ENCODE results near the gene PDE6B. TPM values are rescaled to one million over a fixed set of nuclear protein-coding genes. Genes with fewer than 3 reads are reported as not detected.

The PDE6B gene
- total RNA-seq (2022) (not detected in 2 replicates), Bru-seq, nascent RNA (not detected), BruChase-seq, experiment 1, labeled RNA remaining after a 6-hour chase (not detected), BruChase-seq, experiment 2, labeled RNA remaining after a 2-hour chase (not detected)
- long read RNA-seq = 0 reads

DNA sequence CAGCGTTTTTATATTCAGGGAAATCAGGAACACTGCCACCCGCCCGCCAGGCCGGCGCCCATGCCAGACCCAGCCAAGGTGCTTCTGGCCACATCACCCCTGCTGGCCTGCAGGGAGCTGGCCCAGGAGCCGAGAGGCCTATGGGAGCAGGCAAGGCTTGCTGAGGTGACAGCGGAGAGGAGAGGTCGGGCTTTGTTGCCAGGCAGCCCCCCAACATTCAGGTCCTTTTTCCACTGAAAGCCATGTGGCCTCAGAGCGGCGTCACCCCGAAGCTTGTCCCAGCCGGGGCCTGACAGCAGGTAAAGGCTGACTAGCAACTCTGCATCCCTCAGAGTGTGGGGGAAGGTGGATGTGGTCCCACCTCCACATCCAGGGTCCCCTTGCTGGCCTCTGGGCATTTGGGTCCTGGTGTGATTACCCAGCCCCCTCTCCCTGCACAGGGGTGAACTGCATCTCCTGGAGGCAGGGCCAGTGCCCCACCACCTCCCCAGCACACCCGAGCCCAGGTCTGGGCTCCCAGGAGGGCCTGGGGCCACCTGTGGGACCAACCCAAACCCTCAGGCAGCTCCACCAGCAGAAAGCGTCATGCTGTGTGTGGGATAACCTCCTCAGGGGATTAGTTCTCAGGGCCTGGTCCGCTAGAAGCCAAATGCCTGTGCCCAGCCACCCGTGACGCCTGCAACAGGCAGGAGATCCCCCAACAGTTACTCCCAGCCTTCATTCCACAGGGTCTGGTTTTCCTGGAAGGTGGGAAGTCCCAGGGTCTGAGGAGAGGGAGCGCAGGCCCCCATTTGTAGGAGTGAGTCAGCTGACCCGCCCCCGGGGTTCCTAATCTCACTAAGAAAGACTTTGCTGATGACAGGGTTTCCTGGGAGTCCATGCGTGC lies at the start of gene PDE6B:
PDE6B (plus strand) TSS at position 869 of the 886 bp plus-strand sequence. CDS start 54 bp downstream, outside the sequence.
- H3K36me3 Mint-ChIP-seq (ENCODE audit: insufficient read depth, unreplicated experiment) = no peaks in the 10 kb centered on the region
- H3K27ac Mint-ChIP-seq (ENCODE audit: low read depth, unreplicated experiment) = no peak within 1 kb of the TSS
- H3K4me1 Mint-ChIP-seq (ENCODE audit: insufficient read depth, unreplicated experiment) = no peaks in the 10 kb centered on the region
- CTCF ChIA-PET = no interaction called here
- no TSS peak for BruUV-seq (replicated peaks)
- POLR2A ChIA-PET = no interaction called here
- TF ChIP-seq, protein P1, sequence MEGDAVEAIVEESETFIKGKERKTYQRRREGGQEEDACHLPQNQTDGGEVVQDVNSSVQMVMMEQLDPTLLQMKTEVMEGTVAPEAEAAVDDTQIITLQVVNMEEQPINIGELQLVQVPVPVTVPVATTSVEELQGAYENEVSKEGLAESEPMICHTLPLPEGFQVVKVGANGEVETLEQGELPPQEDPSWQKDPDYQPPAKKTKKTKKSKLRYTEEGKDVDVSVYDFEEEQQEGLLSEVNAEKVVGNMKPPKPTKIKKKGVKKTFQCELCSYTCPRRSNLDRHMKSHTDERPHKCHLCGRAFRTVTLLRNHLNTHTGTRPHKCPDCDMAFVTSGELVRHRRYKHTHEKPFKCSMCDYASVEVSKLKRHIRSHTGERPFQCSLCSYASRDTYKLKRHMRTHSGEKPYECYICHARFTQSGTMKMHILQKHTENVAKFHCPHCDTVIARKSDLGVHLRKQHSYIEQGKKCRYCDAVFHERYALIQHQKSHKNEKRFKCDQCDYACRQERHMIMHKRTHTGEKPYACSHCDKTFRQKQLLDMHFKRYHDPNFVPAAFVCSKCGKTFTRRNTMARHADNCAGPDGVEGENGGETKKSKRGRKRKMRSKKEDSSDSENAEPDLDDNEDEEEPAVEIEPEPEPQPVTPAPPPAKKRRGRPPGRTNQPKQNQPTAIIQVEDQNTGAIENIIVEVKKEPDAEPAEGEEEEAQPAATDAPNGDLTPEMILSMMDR (IDR thresholded peaks at IDR 0.05; ENCODE audit: unreplicated experiment) = no peak
- peaks cover 32% of the 10 kb centered on the region for H3K27me3 Mint-ChIP-seq (ENCODE audit: insufficient read depth, unreplicated experiment)
- no peak within 1 kb of the TSS for H3K4me3 Mint-ChIP-seq (ENCODE audit: unreplicated experiment)
- intact Hi-C loops (cut with micrococcal nuclease) = no loop called here
- no peaks in the 10 kb centered on the region for H3K9me3 Mint-ChIP-seq (ENCODE audit: unreplicated experiment)
- no peak for DNase-seq (ENCODE audit: unreplicated experiment)

- CTCF ChIA-PET = interaction anchor here (0.7 kb wide), 1 partner anchor 43 kb away, joined by 4 read pairs; no protein-coding TSS in a partner anchor
- TF ChIP-seq, protein P1 (IDR thresholded peaks at IDR 0.05; ENCODE audit: unreplicated experiment) = no peak
- BruUV-seq (replicated peaks) = no TSS peak
- POLR2A ChIA-PET = no interaction called here
- H3K36me3 Mint-ChIP-seq (ENCODE audit: insufficient read depth, unreplicated experiment) = no peaks in the 10 kb centered on the region
- no peak for DNase-seq (ENCODE audit: unreplicated experiment)
- no peak within 1 kb of the TSS for H3K27ac Mint-ChIP-seq (ENCODE audit: low read depth, unreplicated experiment)
- H3K4me1 Mint-ChIP-seq (ENCODE audit: insufficient read depth, unreplicated experiment) = peaks cover 7% of the 10 kb centered on the region
- intact Hi-C loops (cut with micrococcal nuclease) = no loop called here
- peak within 1 kb of the TSS; percentile 73 for H3K4me3 Mint-ChIP-seq (ENCODE audit: unreplicated experiment)
- H3K27me3 Mint-ChIP-seq (ENCODE audit: insufficient read depth, unreplicated experiment) = peaks cover 65% of the 10 kb centered on the region
- no peaks in the 10 kb centered on the region for H3K9me3 Mint-ChIP-seq (ENCODE audit: unreplicated experiment)
Observed at GRCh38 chr4:576245-576821, 49.0 kb upstream of the PDE6B start, which contains the start of gene TMEM271. Gene TMEM271, minus strand, starts transcription at chr4:576295. Its CDS starts 233 bp downstream, at chr4:576062.

- intact Hi-C loops (cut with micrococcal nuclease) = no loop called here
- Mint-ChIP-seq H3K9me3 (ENCODE audit: unreplicated experiment) (no peaks in the 10 kb centered on the region), H3K36me3 (ENCODE audit: insufficient read depth, unreplicated experiment) (no peaks in the 10 kb centered on the region), H3K27ac (ENCODE audit: low read depth, unreplicated experiment) (no peak overlapping the region), H3K27me3 (ENCODE audit: insufficient read depth, unreplicated experiment) (peaks cover 65% of the 10 kb centered on the region), H3K4me1 (ENCODE audit: insufficient read depth, unreplicated experiment) (peaks cover 7% of the 10 kb centered on the region), H3K4me3 (ENCODE audit: unreplicated experiment) (peak overlapping the region; percentile 73)
- BruUV-seq (replicated peaks) = no TSS peak
- POLR2A ChIA-PET = interaction anchor here (0.7 kb wide), 1 partner anchor 1185 kb away, joined by 4 read pairs; no protein-coding TSS in a partner anchor
- TF ChIP-seq, protein P1 (IDR thresholded peaks at IDR 0.05; ENCODE audit: unreplicated experiment) = no peak
- DNase-seq (ENCODE audit: unreplicated experiment) = peak; percentile 22
- CTCF ChIA-PET = interaction anchor here (0.7 kb wide), 1 partner anchor 42 kb away, joined by 4 read pairs; no protein-coding TSS in a partner anchor
Observed at GRCh38 chr4:576991-577498, 48.3 kb upstream of the PDE6B start.

Data from MCF 10A (cell line).